Neural cell (in vitro differentiated cells): ENCODE results near the gene SORCS1. TPM values are rescaled to one million over a fixed set of nuclear protein-coding genes. Genes with fewer than 3 reads are reported as not detected.

ENCODE experiments used
- H2AFZ ChIP-seq: fragments of 200-600, 300-800 bp; sonication (generic), shearing (Covaris generic); 2 replicates; pipeline ENCODE4 v1.6.0; 2014; ENCODE audit warnings: low read depth, mild to moderate bottlenecking, antibody characterized with exemption, low read length, moderate library complexity
- H3F3A ChIP-seq: fragments of 200-600 bp; shearing (Covaris generic); 2 replicates; pipeline ENCODE4 v1.6.1; 2016; ENCODE audit warnings: mild to moderate bottlenecking, moderate library complexity, mixed read lengths, antibody characterized with exemption, low read length; ENCODE audit not compliant: insufficient read depth, poor library complexity, severe bottlenecking
- H3K27ac ChIP-seq: fragments of 200-600, 300-800 bp; sonication (generic), shearing (Covaris generic); 2 replicates; pipeline ENCODE4 v1.5.1; 2014; ENCODE audit warnings: mild to moderate bottlenecking, low read length, moderate library complexity
- H3K27me3 ChIP-seq: fragments of 300-800, 200-600 bp; sonication (generic), shearing (Covaris generic); 2 replicates; pipeline ENCODE4 v1.6.0; 2014; ENCODE audit warnings: mild to moderate bottlenecking, low read depth, low read length, moderate library complexity; ENCODE audit not compliant: insufficient read depth
- H3K36me3 ChIP-seq: fragments of 300-800, 200-600 bp; sonication (generic), shearing (Covaris generic); 2 replicates; pipeline ENCODE4 v1.5.1; 2014; ENCODE audit warnings: mild to moderate bottlenecking, antibody characterized with exemption, low read length, moderate library complexity; ENCODE audit not compliant: insufficient read depth
- H3K4me2 ChIP-seq: fragments of 300-800, 200-600 bp; sonication (generic), shearing (Covaris generic); 2 replicates; pipeline ENCODE4 v1.6.0; 2014; ENCODE audit warnings: mild to moderate bottlenecking, low read length
- H3K4me3 ChIP-seq: fragments of 300-800, 200-600 bp; sonication (generic), shearing (Covaris generic); 2 replicates; pipeline ENCODE4 v1.5.1; 2014; ENCODE audit warnings: mild to moderate bottlenecking, low read length, moderate library complexity
- H3K79me2 ChIP-seq: fragments of 200-600 bp; shearing (Covaris generic); replicated peaks from 2 replicates; pipeline ENCODE4 v1.6.0; 2014; ENCODE audit warnings: mild to moderate bottlenecking, low read length, moderate library complexity; ENCODE audit not compliant: insufficient read depth
- H3K9ac ChIP-seq: fragments of 300-800, 200-600 bp; sonication (generic), shearing (Covaris generic); 2 replicates; pipeline ENCODE4 v1.6.1; 2016; ENCODE audit warnings: mild to moderate bottlenecking, low read length, mixed read lengths
- H3K9me2 ChIP-seq: fragments of 200-600 bp; shearing (Covaris generic); 2 replicates; pipeline ENCODE4 v1.6.1; 2016; ENCODE audit warnings: mild to moderate bottlenecking, low read length, mixed read lengths; ENCODE audit not compliant: insufficient read depth
- H3K9me3 ChIP-seq: fragments of 200-600, 300-800 bp; sonication (generic), shearing (Covaris generic); 2 replicates; pipeline ENCODE4 v1.6.1; 2016; ENCODE audit warnings: mild to moderate bottlenecking, mixed run types, low read length, moderate library complexity, mixed read lengths
- H4K20me1 ChIP-seq: fragments of 200-600 bp; shearing (Covaris generic); 2 replicates; pipeline ENCODE4 v1.6.1; 2016; ENCODE audit warnings: mild to moderate bottlenecking, mixed run types; ENCODE audit not compliant: insufficient read depth
- EP300 ChIP-seq: fragments of 450-650 bp; conservative IDR thresholded peaks from 2 replicates; pipeline ENCODE4 v1.6.1; 2014; ENCODE audit warnings: antibody characterized with exemption, mild to moderate bottlenecking, moderate library complexity; ENCODE audit not compliant: poor library complexity, severe bottlenecking
- EZH2 ChIP-seq: fragments of 200-600, 300-800 bp; shearing (Covaris generic), sonication (generic); IDR thresholded peaks from 2 replicates; pipeline ENCODE4 v1.6.1; 2014; ENCODE audit warnings: antibody characterized with exemption, low read length, borderline replicate concordance, mild to moderate bottlenecking; ENCODE audit not compliant: insufficient read depth, poor library complexity, severe bottlenecking
- MXI1 ChIP-seq: fragments of 450-650 bp; conservative IDR thresholded peaks from 2 replicates; pipeline ENCODE4 v1.6.1; 2014; ENCODE audit warnings: antibody characterized with exemption, mild to moderate bottlenecking; ENCODE audit not compliant: poor library complexity, severe bottlenecking
- POLR2AphosphoS5 ChIP-seq: IDR thresholded peaks from 2 replicates; pipeline ENCODE4 v1.6.1; 2012
- RAD21 ChIP-seq: fragments of 450-650 bp; conservative IDR thresholded peaks from 2 replicates; pipeline ENCODE4 v1.6.1; 2014; ENCODE audit warnings: antibody characterized with exemption, mild to moderate bottlenecking, moderate library complexity
- SMC3 ChIP-seq: fragments of 450-650 bp; conservative IDR thresholded peaks from 2 replicates; pipeline ENCODE4 v1.6.1; 2014; ENCODE audit warnings: antibody characterized with exemption, mild to moderate bottlenecking, moderate library complexity; ENCODE audit not compliant: poor library complexity
- TAF1 ChIP-seq: IDR thresholded peaks from 2 replicates; pipeline ENCODE4 v1.6.1; 2012; ENCODE audit warnings: low read depth
- polyA plus RNA-seq: library from polyadenylated mRNA; depleted of rRNA; stranded (reverse); fragments of >200 nt; gene quantifications from 2 replicates; pipeline ENCODE4 v1.2.3, GENCODE V29; 2014
- TF ChIP-seq, protein P1 (sequence below): fragments of 450-650 bp; IDR thresholded peaks from 2 replicates; pipeline ENCODE4 v1.5.1; 2014; ENCODE audit warnings: antibody characterized with exemption, mild to moderate bottlenecking, moderate library complexity; ENCODE audit not compliant: poor library complexity, severe bottlenecking
- TF ChIP-seq, protein P2 (sequence below): IDR thresholded peaks from 2 replicates; pipeline ENCODE4 v1.6.1; 2012; ENCODE audit warnings: borderline replicate concordance

SORCS1 gene
- polyA plus RNA-seq, 1 donor from 2014 or later, result 27.0 TPM

DNA sequence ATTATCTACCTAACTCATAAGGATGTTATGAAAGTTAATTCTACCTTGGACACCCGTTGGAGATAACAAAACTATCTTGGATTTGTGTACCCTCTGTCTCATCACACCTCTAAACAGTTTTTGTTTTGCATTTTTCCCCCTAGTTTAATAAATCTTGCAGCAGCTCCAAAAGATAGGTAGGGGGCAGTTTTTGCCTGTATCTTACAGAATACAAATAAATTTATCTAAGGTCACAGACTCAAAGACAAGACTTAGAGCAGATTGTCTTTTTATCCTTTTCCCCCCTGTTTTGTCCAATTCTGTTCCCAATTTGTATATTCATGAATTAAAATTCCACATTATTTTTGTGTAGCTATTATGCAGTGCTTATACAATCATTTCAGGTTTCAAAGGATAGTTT lies 5.0 kb upstream of the SORCS1 start:
- no peak for TF ChIP-seq POLR2AphosphoS5
- TF ChIP-seq SMC3, result peak; percentile 73
- TF ChIP-seq RAD21, result peak; percentile 73
- TF ChIP-seq, protein P1, sequence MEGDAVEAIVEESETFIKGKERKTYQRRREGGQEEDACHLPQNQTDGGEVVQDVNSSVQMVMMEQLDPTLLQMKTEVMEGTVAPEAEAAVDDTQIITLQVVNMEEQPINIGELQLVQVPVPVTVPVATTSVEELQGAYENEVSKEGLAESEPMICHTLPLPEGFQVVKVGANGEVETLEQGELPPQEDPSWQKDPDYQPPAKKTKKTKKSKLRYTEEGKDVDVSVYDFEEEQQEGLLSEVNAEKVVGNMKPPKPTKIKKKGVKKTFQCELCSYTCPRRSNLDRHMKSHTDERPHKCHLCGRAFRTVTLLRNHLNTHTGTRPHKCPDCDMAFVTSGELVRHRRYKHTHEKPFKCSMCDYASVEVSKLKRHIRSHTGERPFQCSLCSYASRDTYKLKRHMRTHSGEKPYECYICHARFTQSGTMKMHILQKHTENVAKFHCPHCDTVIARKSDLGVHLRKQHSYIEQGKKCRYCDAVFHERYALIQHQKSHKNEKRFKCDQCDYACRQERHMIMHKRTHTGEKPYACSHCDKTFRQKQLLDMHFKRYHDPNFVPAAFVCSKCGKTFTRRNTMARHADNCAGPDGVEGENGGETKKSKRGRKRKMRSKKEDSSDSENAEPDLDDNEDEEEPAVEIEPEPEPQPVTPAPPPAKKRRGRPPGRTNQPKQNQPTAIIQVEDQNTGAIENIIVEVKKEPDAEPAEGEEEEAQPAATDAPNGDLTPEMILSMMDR, result peak; percentile 63
- TF ChIP-seq, protein P2, sequence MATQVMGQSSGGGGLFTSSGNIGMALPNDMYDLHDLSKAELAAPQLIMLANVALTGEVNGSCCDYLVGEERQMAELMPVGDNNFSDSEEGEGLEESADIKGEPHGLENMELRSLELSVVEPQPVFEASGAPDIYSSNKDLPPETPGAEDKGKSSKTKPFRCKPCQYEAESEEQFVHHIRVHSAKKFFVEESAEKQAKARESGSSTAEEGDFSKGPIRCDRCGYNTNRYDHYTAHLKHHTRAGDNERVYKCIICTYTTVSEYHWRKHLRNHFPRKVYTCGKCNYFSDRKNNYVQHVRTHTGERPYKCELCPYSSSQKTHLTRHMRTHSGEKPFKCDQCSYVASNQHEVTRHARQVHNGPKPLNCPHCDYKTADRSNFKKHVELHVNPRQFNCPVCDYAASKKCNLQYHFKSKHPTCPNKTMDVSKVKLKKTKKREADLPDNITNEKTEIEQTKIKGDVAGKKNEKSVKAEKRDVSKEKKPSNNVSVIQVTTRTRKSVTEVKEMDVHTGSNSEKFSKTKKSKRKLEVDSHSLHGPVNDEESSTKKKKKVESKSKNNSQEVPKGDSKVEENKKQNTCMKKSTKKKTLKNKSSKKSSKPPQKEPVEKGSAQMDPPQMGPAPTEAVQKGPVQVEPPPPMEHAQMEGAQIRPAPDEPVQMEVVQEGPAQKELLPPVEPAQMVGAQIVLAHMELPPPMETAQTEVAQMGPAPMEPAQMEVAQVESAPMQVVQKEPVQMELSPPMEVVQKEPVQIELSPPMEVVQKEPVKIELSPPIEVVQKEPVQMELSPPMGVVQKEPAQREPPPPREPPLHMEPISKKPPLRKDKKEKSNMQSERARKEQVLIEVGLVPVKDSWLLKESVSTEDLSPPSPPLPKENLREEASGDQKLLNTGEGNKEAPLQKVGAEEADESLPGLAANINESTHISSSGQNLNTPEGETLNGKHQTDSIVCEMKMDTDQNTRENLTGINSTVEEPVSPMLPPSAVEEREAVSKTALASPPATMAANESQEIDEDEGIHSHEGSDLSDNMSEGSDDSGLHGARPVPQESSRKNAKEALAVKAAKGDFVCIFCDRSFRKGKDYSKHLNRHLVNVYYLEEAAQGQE, result no peak
- Histone ChIP-seq H3K4me3 (no peak overlapping the region), H3K9me2 (no peaks in the 10 kb centered on the region), H3K27ac (no peak overlapping the region), H4K20me1 (no peaks in the 10 kb centered on the region), H3F3A (no peaks in the 10 kb centered on the region), H2AFZ (no peak overlapping the region), H3K36me3 (no peaks in the 10 kb centered on the region), H3K9me3 (no peaks in the 10 kb centered on the region), H3K27me3 (no peaks in the 10 kb centered on the region), H3K4me2 (no peak overlapping the region), H3K79me2 (peaks cover 3% of the 10 kb centered on the region), H3K9ac (no peak overlapping the region)

DNA sequence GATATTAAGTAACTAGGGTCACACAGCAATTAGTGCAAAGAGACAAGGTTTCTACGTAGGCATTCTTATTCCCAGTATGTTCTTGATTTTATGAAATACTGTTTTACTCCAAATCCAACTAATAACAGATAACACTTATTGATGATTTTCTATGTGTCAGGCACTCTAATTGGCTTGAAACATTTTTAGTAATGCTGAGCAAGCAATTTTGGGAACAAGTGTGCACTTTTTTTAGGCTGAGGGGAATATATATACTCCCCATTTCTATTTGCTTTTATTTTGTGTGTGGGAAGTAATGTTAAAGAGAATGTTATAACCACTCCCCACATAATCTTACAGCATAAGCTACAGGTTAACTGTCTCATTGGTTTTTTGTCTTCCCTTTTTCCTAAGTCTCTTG lies 4.2 kb upstream of the SORCS1 start:
- no peak overlapping the region for H3K4me3 ChIP-seq
- H3F3A ChIP-seq, result peaks cover under 1% of the 10 kb centered on the region
- H3K9me3 ChIP-seq, result no peaks in the 10 kb centered on the region
- no peak overlapping the region for H3K27ac ChIP-seq
- H4K20me1 ChIP-seq, result no peaks in the 10 kb centered on the region
- no peaks in the 10 kb centered on the region for H3K9me2 ChIP-seq
- TF ChIP-seq, protein P1, result no peak
- TF ChIP-seq SMC3 (no peak), EP300 (no peak), RAD21 (no peak), POLR2AphosphoS5 (no peak), EZH2 (no peak), MXI1 (no peak), TAF1 (no peak)
- TF ChIP-seq, protein P2, result no peak
- no peak overlapping the region for H2AFZ ChIP-seq
- peaks cover 4% of the 10 kb centered on the region for H3K27me3 ChIP-seq
- H3K79me2 ChIP-seq, result peaks cover 3% of the 10 kb centered on the region
- no peak overlapping the region for H3K4me2 ChIP-seq
- H3K36me3 ChIP-seq, result no peaks in the 10 kb centered on the region
- no peak overlapping the region for H3K9ac ChIP-seq
